Esophagus squamous epithelium (tissue), 4 donors: ENCODE measurements around the gene TIMM22.

ENCODE experiments used
- CTCF ChIP-seq, 6 experiments: fragments of 450-650 bp in 4 of 6; fragments of 200-600 bp in 2 of 6; sonication (generic) in 2 of 6; IDR thresholded peaks; one replicate each; pipeline ENCODE4 v1.5.1; 2016 to 2019; ENCODE audit warnings: antibody characterized with exemption in 6 of 6, mild to moderate bottlenecking in 4 of 6, moderate library complexity in 4 of 6
- POLR2A ChIP-seq, 4 donors: fragments of 450-650 bp; IDR thresholded peaks; one replicate each; pipeline ENCODE4 v1.6.1; 2017; ENCODE audit warnings: antibody characterized with exemption in 4 of 4, mild to moderate bottlenecking in 4 of 4, moderate library complexity in 3 of 4

- TF ChIP-seq CTCF (IDR thresholded peaks at IDR 0.05) (no peak), POLR2A (IDR thresholded peaks at IDR 0.05) (no peak)
These were observed 51.0 kb downstream of the TIMM22 start for GRCh38 chr17:1047879-1048470.
